NOMO-1 (cell line): ENCODE data around the gene CADM2.
"Not testable (repeated sequence)": the region's sequence is repeated elsewhere in the genome, so short reads cannot be mapped to it uniquely, and the experiment has no call there.

Source experiments
- DNase-seq, 2 experiments: peaks; one replicate each; lab custom pipeline; 2025; ENCODE audit not compliant: unreplicated experiment in 2 of 2; lab: John Stamatoyannopoulos, UW

The CADM2 gene

DNA sequence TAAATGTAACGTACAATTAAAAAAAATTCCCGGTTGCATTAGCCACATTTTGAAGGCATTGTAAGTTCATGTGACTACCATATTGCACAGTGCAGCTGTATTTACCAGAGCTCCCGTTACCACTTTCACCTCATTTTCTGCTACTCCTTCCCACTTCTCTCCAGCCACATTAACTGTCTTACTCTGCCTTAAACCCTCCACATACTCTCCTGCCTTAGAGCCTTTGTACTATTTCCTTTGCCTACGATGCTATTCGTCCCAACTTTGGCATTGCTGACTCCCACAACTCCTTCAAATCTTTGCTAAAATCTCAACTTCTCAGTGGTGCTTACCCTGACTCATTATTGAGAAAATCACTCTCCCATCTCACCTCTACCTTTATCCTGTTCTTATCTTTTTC is 115.2 kb downstream of the CADM2 start:
- DNase-seq, result no peak

DNA sequence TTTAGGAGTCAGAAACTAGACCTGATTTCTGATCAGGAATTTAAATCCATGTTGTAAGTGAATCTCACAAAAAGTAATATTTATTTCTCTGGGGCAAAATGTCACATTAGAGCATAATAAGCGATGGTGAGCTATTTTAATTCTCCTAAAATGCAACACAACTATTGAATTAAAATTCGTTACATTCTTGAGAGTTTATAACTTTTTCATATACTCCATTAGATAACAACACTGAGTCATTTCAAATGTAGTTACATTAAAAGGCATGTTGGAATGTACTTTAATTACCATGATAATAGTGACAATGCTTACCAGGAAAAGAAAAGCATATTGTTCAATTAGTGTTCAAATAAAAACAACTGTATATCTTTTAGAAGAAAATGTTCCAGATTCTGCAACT is 116.9 kb downstream of the CADM2 start:
- DNase-seq, result no peak

DNA sequence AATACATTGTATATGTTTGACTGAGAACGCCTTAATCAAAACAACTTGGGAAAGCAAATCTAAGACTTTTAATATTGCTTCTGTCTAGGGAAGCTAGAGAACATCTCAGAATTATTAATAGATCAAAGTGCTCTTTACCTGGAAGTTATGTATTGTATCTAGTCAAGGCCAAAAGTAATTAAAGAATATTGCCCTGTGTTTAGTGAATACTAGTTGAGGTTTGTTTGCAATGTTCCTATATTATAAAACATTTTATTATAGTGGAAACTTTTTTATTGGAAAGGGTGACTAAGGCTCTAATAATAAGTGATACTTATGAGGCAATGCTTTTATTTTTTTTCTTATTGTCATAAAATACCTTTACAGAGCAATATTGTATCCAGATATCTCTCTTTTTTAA is 118.2 kb downstream of the CADM2 start:
- no peak for DNase-seq

DNA sequence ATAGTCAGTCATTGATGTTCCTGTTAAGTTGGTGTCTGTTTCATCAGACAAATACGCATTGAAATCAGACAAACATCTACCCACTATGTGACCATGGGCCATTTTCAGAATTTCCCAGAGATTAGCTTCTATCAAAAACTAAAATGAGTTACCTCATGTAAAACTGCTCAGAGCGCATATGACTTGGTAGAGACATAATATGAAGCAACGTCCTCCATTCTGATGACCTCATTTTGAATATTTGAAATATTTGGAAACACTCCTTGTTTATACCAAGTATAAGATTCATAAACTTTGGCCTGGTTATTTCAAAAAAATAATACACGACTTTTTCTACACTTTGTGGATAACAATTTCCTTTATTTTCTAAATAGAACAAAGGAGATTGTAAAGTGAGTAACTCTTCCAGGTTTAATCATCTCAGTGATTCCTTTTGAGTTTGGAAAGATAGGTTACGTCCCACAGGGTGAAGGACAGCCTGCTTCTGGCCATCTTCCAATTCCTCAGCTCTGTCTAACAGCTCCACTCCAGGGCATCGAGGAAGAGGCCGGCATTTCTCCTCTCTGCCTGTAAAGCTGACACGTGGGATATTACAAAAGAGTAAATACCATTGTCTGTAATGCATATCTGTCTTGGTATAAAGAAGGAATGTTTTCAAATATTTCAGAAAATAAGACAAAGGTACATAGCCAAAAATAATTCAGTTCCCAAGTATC is 122.6 kb downstream of the CADM2 start:
- no peak for DNase-seq

DNA sequence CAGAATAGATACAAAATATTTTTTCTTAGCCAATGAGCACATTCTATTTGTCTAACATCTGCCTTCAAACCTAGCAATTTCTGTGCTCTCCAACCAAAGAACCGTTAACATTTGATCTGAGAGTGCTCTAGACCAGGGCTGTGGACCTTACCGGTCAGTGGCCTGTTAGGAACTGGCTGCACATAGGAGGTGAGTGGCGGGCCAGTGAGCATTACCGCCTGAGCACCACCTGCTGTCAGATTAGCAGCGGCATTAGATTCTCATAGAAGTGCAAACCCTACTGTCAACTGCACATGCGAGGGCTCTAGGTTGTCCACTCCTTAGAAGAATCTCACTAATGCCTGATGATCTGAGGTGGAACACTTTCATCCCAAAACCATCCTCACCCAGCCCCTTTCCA is 131.7 kb downstream of the CADM2 start:
- no peak for DNase-seq

- no peak for DNase-seq
Observed at GRCh38 chr3:85100316-85100715, 141.5 kb downstream of the CADM2 start.

- no peak for DNase-seq
Observed at GRCh38 chr3:85102781-85103180, 144.0 kb downstream of the CADM2 start.

GRCh38 chr3:85110393-85110792 is 151.6 kb downstream of the CADM2 start:
- no peak for DNase-seq

DNA sequence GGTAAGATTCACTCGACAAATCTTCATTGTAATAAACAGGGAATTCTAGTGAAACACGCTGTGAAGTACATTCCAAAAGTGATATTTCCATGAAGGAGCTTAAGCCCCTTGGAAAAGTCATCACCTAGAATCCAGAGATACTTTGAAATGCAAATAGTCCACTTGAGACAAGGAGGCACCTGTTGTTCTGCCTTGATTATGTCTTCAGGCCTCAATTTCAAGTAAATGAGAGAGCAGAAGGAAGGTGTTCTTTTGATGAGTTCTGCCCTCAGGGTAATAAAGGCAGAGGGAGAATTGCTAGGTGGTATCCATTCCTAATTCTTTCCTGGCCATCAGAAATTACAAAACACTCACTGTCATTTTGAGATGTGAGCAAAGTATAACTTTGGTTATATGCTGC is 162.1 kb downstream of the CADM2 start:
- DNase-seq, result no peak

- DNase-seq, result not testable (repeated sequence)
Observed at GRCh38 chr3:85132864-85133263, 174.1 kb downstream of the CADM2 start.

DNA sequence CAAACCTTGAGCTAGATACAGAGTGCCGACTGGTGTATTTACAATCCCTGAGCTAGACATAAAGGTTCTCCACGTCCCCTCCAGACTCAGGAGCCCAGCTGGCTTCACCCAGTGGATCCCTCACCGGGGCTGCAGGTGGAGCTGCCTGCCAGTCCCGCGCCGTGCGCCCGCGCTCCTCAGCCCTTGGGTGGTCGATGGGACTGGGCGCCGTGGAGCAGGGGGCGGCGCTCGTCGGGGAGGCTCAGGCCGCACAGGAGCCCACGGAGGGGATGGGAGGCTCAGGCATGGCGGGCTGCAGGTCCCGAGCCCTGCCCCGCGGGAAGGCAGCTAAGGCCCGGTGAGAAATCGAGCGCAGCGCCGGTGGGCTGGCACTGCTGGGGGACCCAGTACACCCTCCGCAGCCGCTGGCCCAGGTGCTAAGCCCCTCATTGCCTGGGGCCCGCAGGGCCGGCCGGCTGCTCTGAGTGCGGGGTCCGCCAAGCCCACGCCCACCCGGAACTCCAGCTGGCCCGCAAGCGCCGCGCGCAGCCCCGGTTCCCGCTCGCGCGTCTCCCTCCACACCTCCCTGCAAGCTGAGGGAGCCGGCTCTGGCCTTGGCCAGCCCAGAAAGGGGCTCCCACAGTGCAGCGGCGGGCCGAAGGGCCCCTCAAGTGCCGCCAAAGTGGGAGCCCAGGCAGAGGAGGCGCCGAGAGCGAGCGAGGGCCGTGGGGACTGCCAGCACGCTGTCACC is 175.1 kb downstream of the CADM2 start:
- DNase-seq, result not testable (repeated sequence)

DNA sequence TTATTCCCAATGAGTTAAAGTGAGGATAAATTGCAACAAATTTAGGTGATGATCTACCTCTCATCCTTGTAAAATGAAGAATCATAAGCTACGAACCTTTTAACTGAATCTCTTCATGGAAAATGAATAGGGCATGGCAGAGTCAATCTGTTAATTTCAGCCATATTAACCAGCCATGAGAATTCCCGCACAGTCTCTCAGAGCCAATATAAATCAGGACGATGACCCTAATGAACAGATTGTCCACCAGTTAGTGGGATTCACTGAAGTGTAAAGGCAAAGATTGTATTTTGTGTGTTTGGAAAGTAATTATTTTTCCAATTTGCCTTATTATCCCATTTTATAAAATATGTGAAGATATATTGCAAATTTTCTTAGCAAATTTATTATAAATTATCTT is 183.8 kb downstream of the CADM2 start:
- no peak for DNase-seq

- no peak for DNase-seq
Observed at GRCh38 chr3:85148036-85148435, 189.2 kb downstream of the CADM2 start.

- no peak for DNase-seq
Observed at GRCh38 chr3:85151555-85151954, 192.8 kb downstream of the CADM2 start.

GRCh38 chr3:85153279-85153678 is 194.5 kb downstream of the CADM2 start:
- DNase-seq, result not testable (repeated sequence)

DNA sequence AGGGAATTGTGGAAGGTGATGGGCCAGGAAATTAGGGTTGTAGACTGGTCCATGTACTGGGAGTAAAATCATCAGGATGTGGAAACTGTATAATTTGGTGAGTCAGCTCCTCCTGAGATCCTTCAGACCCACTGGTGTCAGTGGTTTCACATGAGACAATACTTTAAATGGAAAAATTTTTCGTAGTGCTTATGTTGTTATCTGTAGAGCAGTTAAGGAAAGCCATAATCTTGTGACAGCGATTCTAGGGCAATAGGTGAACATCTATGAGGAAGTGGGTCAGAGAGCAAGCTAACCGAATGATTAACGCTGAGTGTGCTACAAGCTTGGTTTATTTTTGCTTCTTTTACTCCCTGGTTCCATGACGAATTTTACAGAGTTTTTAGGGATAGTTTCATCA is 200.6 kb downstream of the CADM2 start:
- DNase-seq, result no peak

DNA sequence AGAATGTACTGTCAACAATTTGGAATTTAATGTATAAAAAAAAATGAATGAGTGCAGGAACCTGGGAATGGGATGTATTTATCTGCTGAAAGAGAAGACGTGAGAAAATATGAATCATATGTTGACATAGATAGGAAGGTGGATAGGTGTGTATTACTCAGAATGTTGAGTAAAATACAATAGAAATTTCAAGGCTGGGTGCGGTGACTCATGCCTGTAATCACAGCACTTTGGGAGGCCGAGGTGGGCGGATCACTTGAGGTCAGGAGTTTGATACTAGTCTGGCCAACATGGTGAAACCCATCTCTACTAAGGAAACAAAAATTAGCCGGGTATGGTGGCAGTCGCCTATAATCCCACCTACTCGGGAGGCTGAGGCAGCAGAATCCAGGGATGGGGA is 202.8 kb downstream of the CADM2 start:
- DNase-seq, result no peak

GRCh38 chr3:85162905-85163304 is 204.1 kb downstream of the CADM2 start:
- no peak for DNase-seq

DNA sequence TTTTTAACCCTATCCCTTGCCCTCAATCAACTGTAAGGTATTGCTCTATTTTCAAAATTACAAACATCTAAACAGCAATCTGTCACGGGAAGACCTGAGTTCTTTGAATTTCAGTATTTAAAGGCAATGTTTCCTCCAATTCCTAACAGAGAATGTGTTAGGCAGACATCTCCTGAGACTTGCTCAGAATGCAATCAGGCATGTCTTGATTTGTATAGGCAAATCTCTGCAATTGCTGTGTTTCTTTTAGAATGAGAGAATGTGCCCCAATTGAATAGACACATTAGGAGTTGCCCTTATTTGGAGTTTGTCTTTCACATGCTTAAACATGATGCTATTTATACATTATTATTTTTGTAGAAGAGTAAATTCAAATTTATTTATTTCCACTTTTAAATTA is 205.6 kb downstream of the CADM2 start:
- DNase-seq, result no peak

DNA sequence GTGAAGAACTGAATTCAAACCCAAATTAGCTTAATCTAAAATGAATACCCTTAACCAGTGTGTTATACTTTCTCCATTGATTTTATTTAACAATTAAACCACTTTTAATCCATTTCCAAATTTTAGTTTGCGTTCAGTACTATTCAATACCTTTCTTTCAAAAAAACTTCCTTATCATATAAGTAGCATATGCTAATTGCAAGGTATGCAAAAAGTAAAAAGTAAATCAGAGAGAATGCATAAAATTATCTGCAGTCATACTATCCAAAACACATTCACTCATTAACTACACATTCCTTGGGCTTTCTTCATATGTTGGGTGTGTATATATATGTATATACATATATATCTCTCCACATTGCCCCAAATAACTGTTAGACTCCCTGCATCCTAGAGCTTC is 208.8 kb downstream of the CADM2 start:
- DNase-seq, result no peak

GRCh38 chr3:85170646-85171045 is 211.9 kb downstream of the CADM2 start:
- no peak for DNase-seq

DNA sequence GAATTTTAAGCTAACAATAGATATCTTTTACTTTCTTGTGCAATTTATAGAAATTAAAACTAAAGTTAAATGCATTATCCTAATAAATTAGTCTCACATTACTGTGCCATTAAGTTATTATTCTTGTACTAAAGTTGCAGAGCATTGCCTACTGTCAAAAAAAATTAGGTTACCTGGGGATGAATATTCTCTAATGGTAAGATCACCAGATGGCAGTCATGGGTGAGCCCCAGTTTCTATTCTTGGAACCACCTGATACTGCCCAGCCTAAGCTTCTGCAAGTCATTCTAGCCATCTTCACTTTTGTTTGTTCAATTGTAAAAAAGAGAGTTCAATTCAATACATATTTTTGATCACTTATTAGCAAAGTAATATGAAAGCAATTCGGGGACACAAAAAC is 213.2 kb downstream of the CADM2 start:
- DNase-seq, result no peak
